Fibroblast of mammary gland (primary cell): ENCODE measurements around the gene RASSF10.

Experiments
- DNase-seq: peaks from one replicate; pipeline ENCODE4 v3.0.0-alpha.2; 2010; ENCODE audit warnings: low read depth
- H3K4me3 ChIP-seq: 2 replicates; pipeline ENCODE4 v1.5.1; 2011; ENCODE audit warnings: low read depth, mild to moderate bottlenecking, low read length, moderate library complexity; ENCODE audit not compliant: control insufficient read depth
- CTCF ChIP-seq: conservative IDR thresholded peaks from 2 replicates; pipeline ENCODE4 v1.5.1; 2011; ENCODE audit warnings: low read depth, low read length, inconsistent platforms; ENCODE audit not compliant: control insufficient read depth, insufficient read depth

RASSF10 gene

GRCh38 chr11:13016415-13016814 lies 7.3 kb downstream of the RASSF10 start:
- DNase-seq = no peak
- no peak for TF ChIP-seq CTCF
- H3K4me3 ChIP-seq = no peak overlapping the region

GRCh38 chr11:13019313-13019712 lies 10.2 kb downstream of the RASSF10 start:
- no peak for TF ChIP-seq CTCF

GRCh38 chr11:13023423-13023822 lies 14.3 kb downstream of the RASSF10 start:
- DNase-seq = no peak

More at GRCh38 chr11:13019313-13019712, 10.2 kb downstream of the RASSF10 start:
- no peak for DNase-seq
- no peak overlapping the region for H3K4me3 ChIP-seq

GRCh38 chr11:13026722-13027121 lies 17.6 kb downstream of the RASSF10 start:
- no peak for DNase-seq
- TF ChIP-seq CTCF = no peak

More at GRCh38 chr11:13023423-13023822, 14.3 kb downstream of the RASSF10 start:
- TF ChIP-seq CTCF = no peak
- no peak overlapping the region for H3K4me3 ChIP-seq

GRCh38 chr11:13028322-13028721 lies 19.2 kb downstream of the RASSF10 start:
- no peak for DNase-seq
- TF ChIP-seq CTCF = no peak
- no peak overlapping the region for H3K4me3 ChIP-seq

More at GRCh38 chr11:13026722-13027121, 17.6 kb downstream of the RASSF10 start:
- no peak overlapping the region for H3K4me3 ChIP-seq

GRCh38 chr11:13029872-13030271 lies 20.8 kb downstream of the RASSF10 start:
- DNase-seq = no peak
- no peak overlapping the region for H3K4me3 ChIP-seq
- TF ChIP-seq CTCF = no peak

GRCh38 chr11:13030857-13031256 lies 21.7 kb downstream of the RASSF10 start:
- DNase-seq = no peak

More at GRCh38 chr11:13030857-13031256, 21.7 kb downstream of the RASSF10 start:
- TF ChIP-seq CTCF = no peak
- no peak overlapping the region for H3K4me3 ChIP-seq
